NCI-H1105 (cell line): ENCODE data around the gene ST8SIA5.

Experiments used
- DNase-seq: peaks from one replicate; lab custom pipeline; 2025; lab: John Stamatoyannopoulos, UW

Gene ST8SIA5

GRCh38 chr18:46706968-46707367, 49.9 kb downstream of the ST8SIA5 start:
- DNase-seq = no peak

DNA sequence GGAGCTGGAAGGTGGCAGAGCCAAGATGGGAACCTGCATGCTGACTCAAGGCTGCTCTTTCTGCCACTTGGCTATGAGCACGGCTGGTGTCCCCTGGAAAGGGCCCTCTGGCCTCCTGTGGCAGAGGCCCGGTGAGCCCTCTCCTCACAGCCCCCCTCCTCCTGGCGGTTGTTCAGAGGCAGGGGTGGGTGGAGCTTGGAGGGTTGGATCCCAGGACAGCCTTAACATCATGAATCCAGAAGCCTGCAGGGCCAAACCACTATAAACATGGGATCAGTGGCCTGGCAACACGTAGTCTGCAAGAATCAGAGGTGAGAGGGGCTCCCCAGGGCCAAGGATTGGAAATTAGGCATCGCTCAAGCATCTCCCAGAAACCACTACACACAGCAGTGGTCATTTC, 51.3 kb downstream of the ST8SIA5 start:
- DNase-seq = no peak

GRCh38 chr18:46704816-46705215, 52.0 kb downstream of the ST8SIA5 start:
- no peak for DNase-seq

- no peak for DNase-seq
These were observed 52.7 kb downstream of the ST8SIA5 start for GRCh38 chr18:46704189-46704588.

GRCh38 chr18:46702471-46702870, 54.4 kb downstream of the ST8SIA5 start:
- DNase-seq = no peak

DNA sequence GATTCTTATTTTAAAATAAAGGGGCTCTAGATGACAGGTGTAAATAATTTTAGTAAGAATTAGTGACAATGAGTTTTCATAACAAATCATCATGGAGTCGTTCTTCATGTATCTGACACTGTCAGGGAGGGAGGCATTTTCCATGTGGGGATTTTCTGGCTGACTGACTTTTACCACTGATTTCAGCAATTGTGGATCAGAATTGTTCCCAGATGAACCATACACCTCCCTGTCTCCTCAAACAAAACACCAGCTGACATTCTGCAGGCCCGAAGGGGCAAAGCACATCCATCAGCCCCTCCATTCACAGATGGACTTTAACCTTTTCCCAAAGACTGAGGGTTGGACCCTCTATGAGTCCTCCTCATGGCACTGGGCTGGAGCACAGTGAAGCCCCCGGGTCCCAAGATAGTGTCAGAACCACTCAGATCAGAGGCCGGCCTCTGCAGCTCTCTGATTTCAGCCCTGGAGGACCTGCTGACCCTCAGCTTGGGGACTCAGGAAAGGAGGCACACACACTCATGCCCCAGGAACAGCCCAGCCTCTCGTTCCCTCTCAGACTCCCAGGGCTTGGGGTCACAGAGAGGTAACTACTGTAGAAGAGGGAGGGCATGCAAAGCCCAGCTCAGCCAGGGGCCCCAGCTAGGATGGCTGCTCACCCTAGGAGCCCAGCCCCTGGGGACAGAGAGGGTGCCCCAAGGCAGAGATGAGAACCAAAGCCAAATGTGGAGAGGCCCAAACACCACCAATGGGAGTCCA, 56.6 kb downstream of the ST8SIA5 start:
- no peak for DNase-seq

- no peak for DNase-seq
These were observed 60.2 kb downstream of the ST8SIA5 start for GRCh38 chr18:46696702-46697101.

- no peak for DNase-seq
These were observed 60.6 kb downstream of the ST8SIA5 start for GRCh38 chr18:46696268-46696667.

DNA sequence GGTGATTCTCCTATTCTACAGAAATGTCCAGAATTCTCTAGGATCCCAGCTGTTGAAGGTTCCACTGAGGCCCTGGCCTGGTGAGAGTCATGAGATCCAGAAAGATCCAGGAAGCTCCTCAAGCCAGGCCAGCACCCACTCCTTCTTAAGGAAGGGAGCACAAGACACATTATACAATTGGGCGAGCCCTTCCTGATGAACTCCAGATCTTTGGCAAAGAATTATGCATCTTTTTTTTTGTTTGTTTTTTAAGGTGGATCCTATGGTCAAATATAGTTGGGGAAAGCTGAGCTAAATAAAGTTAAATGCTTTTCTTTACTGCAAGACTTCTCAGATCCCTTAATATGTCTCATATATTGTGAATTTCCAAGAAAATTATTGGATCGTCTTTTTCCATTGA, 62.9 kb downstream of the ST8SIA5 start:
- DNase-seq = no peak

- no peak for DNase-seq
These were observed 67.9 kb downstream of the ST8SIA5 start for GRCh38 chr18:46688853-46689525.

- no peak for DNase-seq
These were observed 70.7 kb downstream of the ST8SIA5 start for GRCh38 chr18:46686186-46686585.

DNA sequence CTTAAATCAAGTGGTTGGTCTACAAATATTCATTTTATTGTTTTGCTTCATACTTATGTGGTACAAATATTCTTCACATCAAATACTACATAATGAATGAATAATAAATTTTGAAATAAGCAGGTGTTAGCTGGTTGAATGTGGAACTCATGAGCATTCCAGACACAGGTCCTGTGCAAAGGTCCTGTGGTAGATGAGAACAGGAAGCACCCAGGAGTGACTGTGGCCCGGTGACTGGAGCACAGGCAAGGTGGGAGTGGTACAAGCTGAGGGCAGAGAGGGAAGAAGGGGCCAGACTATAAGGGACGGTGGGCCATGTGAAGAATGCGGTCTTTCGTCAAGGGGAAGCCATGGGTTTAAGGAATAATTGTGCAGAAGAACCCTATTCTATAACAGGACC, 73.6 kb downstream of the ST8SIA5 start:
- DNase-seq = no peak

DNA sequence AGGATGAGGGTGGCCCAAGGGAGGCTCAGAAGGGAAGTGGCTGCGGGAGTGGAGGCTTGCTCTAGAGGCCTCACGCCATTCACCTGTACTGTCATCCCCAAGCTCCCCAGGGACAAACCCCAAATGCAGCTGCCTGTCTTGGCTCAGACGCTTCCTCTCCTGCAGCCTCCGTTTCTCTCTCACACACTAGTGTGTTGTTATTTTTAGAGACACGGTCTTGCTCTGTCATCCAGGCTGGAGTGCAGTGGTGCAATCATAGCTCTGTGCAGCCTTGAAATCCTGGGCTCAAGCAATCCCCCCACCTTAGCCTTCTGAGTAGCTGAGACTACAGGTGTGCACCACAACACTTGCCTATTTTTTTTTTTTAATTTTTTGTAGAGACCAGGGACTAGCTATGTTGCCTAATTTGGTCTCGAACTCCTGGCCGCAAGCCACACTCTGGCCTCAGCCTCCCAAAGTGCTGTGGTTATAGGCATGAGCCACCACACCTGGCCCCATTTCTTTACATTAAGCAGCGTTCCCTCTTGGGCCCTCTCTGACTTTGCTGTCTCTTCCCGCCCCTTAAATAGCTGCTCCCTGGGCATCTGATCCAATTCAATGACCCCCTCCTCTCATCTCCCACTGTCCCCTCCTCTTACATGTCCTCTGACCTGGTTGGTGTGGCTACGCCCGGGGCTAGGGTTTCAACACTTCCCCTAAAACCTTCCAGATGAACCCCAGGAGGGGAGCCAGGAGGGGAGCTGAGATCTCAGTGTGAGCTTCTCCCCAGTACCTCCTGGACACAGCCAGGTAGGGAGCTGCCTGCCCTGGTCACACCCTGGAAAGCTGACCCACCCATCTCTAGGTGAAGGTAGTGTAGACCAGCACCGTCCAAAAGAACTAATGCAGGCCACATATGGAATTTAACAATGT, 75.8 kb downstream of the ST8SIA5 start:
- DNase-seq = no peak

DNA sequence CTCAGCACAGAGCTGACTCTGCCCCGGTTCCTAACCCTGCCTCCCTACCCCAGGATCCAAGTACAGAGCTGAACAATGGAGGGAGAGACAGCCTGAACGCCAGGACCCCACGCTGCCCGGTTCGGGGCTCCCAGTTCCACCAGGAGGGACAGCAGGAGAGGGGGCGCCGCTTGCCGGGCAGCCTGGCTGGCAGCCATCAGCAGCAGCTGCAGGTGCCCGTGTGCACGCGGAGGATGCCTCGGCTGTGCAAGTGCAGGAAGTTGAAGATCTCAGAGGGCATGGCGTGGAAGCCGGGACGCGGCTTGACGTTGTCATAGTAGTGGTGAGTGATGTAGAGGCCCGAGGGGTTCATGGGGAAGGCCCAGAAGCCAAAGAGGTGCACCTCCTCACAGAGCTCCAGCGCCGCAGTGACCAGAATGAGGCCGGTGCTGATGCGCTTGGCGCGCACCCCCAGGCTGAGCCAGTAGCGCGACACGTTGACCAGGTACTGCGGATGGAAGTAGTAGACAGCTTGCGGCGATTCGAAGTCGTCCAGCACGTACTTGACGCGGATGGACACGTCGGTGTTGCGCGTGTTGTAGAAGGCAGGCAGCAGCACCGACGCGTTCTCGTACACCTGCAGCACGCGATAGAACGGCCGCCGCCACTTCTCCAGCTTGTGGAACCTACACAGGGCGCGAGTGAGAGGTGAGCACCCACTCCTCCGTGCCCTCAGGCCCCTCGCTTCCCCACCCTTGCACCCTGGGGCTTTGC, 76.8 kb downstream of the ST8SIA5 start:
- no peak for DNase-seq

DNA sequence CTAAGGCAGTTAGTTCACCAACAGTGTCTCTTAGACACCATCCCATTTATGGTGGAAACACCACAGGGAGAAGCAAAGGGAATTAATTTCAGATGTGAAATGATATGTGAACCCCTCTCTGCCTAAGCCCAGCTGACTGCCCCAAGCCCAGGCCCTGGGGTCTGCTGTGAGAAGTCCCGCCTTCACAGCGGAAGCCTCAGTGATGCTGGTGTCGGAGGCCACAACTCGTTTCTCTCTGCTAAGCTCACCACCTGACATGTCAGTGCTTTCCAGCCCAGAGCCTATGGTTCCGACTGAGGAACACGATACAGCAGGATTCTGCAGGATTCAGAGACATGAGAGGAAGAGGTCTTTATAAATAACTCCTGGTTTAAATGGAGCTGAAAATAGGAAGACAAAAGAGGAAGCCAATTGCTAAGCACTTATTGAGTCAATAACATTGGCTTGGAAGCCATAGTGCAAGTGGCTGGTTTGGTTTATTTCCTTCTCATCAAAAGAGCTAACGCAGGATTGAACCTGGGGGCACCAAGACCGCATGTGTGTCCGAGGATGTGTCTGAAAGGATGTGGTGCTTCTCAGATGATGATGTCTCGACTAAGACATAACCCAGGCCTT, 78.0 kb downstream of the ST8SIA5 start:
- no peak for DNase-seq

GRCh38 chr18:46678041-46678440, 78.8 kb downstream of the ST8SIA5 start:
- DNase-seq = no peak

DNA sequence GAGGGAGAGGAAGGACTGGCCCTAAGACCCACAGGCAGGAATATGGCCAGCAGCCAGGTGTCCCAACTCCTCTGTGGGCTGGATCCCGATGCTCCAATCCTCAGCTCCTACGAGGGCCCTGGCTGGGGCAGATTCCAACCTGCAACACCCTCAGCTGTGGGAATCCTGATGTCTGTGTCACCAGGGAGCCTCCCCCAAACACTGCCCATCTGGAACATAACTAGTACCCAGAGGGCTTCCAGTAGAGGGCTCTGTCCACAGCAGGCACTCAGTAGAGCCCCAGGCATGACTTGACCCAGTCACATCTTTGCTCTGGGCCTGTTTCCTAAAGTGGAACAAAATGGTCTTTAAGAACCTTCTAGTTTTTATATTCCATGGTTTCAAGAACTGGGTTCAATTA, 79.2 kb downstream of the ST8SIA5 start:
- no peak for DNase-seq

DNA sequence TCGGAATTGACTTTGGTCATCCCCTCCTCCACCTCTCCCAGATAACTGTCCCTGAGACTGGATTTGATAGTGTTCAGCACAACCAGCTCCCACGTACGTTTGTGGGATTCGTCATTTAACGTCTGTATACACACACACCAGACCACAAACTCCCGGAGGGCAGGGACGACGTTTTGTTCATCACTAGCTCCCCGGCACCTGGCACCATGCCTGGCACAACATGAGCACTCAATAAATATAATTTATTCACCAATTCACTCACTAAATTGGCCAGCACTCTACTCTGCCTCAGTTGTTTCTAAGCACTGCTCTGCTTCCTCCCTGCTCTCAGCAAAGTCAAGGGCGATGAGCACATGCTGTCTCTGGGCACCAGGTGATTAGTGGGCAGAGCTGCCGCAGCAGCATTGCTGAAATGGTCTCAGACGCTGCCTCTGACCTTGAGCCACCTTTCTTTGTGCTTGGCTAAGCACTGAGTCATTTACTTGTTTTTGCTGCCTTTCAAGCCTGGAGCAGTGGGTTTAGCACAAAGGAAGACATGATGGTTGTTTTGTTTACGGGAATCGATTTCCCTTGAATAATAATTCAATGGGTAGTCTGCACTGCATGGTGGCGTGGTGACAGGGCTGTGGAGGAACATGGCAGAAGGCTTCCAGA, 80.5 kb downstream of the ST8SIA5 start:
- no peak for DNase-seq

GRCh38 chr18:46675112-46675511, 81.7 kb downstream of the ST8SIA5 start:
- DNase-seq = no peak

- no peak for DNase-seq
These were observed 84.5 kb downstream of the ST8SIA5 start for GRCh38 chr18:46672062-46672970.
